Right renal cortex interstitium (tissue), 3 donors: ENCODE data around the gene SMYD2. TPM values are rescaled to one million over a fixed set of nuclear protein-coding genes. Genes with fewer than 3 reads are reported as not detected.

ENCODE experiments used
- DNase-seq, 3 donors: peaks; one replicate each; pipeline ENCODE4 v3.0.0-alpha.2; 2013; ENCODE audit warnings: low read depth in 3 of 3, low spot score in 2 of 3
- polyA plus RNA-seq, 3 donors: library from polyadenylated mRNA; unstranded; fragments of 120-200 nt; gene quantifications; one replicate each; pipeline ENCODE4 v1.2.1, GENCODE V29; 2013; ENCODE audit not compliant: insufficient read length in 3 of 3

Gene SMYD2
- polyA plus RNA-seq, 3 donors: 42.3 to 46.5 (median 44.3) TPM

DNA sequence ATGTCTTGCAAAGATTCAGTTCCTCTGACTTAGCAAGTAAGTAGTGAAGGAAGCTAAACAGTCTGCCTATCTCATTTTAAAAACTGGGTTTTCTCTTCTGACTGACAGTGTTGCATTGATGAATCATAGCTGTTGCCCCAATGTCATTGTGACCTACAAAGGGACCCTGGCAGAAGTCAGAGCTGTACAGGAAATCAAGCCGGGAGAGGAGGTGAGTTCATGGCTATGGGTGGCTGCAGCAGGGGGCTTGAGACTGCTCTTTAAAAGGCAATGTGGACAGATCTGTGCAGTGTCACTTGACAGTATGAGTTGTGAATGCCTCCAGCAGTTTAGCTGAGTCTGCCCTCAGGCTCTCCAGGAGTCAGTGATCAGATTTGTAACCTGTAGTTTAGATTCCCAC is 46.6 kb downstream of the SMYD2 start:
- DNase-seq: no peak

DNA sequence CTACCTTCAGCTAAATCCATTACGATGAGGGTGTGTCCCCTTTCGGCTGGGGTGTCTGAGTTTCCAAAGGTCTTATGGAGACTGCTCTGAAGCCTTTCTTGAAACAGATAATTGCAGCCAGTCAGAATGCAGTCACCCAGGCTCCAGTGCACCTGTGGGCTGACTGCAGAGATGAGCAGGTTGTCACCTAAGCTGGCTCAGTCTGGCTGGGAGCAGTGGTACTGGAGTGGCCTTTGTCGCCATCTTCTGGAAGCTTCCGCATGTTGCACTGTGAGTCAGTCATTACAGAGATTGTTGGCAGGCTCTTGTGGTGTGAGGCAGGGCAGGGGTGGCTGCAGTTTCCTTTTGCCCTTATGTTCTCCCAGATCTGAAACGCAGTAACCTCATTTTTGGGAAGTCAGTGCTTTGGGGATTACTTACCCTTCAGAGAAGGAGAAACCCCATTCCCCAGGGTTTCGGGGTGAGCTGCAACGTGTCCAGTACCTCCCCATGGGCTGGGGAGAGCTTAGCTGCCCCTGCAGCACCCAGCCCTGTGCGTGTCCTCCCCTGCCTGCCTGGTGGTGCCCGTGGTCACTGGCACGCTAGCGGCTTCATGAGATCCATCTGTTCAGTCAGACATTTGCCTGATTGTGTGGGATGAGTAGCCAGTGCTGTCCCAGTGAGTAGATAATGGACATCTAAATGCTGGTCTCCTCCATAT is 48.0 kb downstream of the SMYD2 start:
- DNase-seq: peak in 2 of 3 donors; percentile 47 to 62

DNA sequence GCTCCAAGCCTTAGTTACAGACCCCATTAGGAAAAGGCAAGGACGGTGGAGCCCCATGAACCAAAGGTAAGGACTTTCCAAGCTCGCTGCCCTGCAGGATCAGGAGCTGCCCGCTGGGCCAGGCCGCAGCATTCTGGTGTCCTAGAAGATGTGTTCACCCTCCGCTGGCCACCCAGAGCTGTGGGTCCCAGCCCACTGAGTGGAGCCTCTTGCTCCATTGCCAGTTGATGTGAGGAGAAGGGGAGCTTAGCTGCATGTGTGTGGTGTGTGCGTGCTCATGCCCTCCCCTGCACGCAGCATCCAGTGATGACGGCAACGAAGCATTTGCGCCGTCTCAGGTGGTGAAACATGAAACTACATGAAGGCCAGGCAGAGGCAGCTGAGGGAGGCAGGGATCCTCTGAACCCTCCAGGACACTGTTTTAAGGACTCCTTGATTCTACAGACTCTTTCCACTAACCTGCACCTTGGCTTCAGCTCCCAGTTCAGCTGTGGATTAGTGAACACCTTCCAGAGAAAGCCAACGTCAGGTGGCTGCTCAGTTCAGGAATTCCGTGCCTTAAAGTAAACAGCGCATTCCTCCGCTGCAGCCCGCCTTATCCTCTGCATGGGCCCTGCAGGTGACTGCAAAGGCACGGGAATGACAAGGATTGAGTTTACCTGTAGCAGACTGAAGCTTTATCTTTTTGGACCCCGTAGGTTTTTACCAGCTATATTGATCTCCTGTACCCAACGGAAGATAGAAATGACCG is 48.7 kb downstream of the SMYD2 start:
- no peak for DNase-seq

DNA sequence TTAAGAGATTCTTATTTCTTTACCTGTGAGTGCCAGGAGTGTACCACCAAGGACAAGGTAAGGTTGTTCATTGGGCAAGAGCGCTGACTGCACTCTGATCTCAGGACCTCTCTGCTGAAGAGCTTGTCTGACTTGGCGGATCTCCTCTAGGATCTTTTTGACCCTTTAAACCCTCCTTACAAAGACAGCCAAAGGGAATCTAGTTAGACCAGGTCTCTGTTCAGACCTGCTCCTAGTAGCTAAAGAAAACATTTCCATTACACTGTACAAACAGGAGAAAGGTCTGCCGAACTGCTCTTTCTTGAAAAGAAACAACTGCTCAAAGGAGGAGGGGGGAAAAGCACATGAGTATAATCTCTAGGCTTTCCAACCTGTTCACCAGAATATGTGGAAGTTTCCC is 49.3 kb downstream of the SMYD2 start:
- no peak for DNase-seq

DNA sequence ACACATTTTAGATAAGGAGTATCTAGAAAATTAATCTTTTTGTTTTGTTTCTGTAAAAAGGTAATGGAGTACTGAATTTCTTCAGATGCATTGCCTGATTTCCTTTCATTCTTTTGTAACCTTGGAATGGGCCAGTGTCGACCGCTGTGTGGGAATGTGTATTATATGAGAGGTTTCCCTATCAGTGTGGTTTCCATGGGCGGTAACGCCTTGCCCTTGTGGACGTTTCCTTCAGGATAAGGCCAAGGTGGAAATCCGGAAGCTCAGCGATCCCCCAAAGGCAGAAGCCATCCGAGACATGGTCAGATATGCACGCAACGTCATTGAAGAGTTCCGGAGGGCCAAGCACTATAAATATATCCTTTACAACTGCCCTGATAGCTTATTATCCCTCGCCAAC is 49.8 kb downstream of the SMYD2 start:
- no peak for DNase-seq

DNA sequence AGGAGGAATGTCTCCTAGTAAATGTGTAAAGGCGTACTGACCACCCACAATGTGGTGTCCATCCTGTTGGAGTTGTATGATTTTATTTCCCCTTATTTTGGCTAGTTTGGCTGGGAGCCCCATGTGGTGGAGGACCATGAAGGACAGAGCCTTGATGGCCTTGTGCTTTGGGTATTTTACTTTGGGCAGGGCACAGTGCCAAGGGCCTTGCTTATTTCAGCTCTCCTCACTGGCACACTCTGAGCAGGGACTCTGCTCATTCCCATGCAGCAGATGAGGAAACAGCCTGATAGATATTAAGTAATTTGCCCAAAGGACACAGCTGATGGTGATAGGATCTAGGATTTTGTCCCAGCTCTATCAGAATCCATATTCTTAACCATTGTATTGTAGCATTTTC is 50.2 kb downstream of the SMYD2 start:
- DNase-seq: no peak

DNA sequence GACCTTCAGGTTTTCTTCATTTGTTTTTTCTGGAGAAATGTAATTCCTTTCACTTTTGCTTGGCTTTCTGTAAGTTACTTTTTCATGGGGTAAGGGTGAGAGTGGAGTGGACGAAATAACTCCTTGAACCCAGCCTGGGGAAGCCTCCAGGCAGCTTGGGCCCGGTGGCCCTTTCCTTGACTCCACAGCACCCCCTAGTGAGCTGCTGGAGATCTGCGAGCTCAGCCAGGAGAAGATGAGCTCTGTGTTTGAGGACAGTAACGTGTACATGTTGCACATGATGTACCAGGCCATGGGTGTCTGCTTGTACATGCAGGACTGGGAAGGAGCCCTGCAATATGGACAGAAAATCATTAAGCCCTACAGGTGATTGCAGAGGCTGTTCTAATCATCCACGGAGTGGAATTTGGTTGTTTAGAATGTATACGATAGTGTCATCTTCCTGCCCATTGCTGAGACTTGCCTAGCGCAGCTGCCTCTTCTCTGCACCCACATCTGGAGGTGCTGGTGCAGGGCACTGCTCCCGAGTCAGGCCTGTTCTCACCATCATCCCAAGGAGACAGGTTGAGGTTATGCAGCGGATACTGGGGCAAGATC is 51.0 kb downstream of the SMYD2 start:
- no peak for DNase-seq

DNA sequence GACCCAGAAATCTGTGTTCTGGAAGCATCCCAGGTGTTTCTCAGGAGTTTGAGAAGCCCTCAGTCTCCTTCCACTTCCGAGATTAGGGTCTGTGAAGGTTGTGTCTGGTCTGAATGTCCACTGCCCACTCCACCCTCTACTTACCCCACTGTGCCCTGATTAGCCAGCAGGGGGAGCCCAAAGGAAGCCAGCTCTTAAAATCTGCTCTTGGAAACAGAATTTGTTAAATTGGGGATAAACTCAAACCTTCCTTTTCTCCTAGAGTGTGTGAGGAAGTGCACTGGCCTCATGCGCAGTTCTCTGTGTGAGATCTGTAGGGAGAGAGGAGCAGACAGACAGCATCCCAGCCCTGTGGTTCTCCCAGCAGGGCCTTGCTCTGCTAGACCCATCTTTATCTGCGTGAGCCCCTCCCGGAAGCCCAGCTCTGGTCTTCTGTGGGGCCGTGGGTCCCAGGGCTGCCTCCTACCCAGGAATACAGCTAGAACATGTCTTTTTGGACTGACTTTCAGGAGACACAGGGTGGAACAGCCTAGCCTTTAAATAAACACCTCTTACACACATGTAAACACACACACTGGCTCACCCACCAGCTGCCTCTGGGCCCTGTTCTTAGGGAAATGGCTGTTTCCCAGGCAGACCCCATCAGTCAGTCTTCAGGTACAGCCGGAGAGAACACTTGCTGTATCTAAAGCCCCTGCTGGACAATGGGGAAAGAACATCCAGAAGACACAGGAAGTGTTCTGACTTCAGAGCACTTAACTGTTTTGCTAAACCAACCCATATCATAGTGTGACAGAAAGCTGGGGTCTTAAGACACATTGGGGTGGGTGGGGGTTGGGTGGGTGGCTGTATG is 52.2 kb downstream of the SMYD2 start:
- DNase-seq: peak in 1 of 3 donors; percentile 27

DNA sequence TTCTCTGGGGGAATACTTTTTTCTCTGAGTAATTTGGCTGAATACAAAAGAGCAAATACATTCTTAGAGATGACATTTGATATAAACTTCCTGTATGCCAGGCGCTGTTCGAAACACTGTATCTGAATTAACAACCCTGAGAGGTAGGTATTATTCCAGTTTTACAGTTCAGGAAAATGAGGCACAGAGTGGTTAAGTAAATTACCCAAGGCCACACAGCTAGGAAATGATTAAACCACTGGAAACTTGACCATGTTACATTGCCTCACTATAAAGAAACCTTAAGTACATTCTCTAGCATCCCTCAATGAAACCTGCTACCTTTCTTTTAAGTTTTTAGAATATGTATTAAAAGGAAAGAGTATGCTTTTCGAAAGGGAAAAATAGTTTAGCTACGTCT is 54.6 kb downstream of the SMYD2 start:
- no peak for DNase-seq

DNA sequence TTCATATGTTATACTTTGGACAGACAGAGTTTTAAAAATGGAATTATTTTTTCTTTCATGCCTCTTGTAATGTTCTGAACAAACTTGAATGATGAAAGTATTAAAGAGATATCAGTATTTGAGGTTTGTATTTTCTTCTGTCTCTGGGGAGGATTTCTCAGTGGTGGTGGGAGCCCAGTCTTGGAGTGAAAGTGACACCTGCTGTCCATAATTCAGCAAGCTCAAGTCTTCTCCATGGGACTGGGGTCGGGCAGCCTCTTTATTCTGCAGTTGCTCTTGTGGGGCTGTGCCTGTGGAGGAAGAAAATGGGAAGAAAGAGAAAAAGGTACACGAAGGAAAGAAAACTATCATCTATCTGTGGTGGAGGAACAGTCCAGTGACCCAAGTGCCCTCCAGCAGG is 56.1 kb downstream of the SMYD2 start:
- no peak for DNase-seq

DNA sequence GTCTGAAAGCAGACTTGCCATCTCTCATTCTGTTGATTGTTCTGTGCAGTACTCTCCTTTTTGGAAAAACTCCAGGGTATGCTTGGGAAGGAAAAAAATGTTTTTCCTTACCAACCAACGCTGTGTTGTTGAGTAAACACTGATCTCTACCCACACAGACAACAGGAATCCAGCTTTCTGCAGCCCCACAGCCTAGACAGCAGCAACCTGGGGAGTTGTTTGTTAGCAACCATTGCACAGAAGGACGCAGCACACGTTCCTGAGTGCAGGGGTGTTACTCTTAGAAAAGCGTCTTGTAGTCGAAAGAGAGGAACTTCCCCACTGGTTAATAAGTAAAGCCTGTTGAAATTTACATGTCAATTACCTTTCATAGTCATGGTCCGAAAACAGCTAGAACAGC is 56.6 kb downstream of the SMYD2 start:
- no peak for DNase-seq

DNA sequence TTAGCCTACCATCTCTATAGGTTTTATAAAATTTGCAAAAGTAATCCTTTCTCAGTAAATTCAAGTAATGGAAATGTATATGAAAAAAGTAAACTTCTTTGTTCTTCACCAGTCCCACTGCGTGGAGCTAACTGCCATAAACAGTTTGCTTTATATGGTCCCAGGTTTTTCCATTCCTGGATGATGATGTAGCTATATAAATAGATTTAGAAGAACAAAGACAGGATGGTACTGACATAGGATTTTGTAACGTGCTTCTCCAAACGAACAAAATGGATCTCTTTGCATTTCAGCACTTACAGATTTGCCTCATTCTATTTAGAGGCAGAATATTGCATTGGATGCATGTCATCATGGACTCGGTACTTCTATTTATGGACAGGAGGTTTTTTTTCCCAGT is 57.3 kb downstream of the SMYD2 start:
- no peak for DNase-seq

DNA sequence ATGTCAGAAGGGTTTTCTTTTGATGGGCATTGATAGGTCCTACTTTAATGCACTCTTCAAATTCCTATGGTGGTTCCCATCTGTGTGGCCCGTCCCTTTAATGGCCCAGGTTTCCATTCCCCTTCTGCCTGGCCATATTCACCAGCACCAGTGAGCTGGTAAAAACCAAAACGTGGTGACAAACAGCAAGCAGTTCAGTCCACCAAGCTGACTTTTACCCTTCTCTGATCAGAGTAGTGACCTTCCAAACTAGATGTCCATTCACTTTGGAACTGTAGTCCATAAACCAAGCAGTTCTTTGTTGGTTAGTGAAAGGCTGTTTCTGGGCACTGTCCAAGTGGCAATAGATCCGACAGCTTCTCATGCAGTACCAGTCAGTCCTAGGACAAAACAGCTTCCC is 60.5 kb downstream of the SMYD2 start:
- no peak for DNase-seq

DNA sequence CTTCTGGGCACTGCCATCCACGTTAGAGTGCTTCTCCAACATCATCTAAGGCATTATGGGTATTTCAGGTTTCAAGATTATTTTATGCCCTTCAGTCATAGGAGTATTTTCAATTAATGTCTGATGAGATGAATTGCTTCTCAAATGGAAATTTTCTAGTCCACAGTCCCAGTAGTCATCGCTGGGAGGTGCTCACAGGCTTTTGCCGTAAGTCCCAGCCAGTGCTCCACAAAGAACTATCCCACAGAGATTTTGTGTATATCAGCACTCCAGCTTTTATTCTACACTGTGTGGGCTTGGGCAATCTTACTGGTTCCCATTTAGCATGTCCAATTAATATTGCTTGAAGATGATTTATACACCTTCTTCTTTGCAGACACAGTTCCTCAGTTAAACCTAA is 61.0 kb downstream of the SMYD2 start:
- no peak for DNase-seq

DNA sequence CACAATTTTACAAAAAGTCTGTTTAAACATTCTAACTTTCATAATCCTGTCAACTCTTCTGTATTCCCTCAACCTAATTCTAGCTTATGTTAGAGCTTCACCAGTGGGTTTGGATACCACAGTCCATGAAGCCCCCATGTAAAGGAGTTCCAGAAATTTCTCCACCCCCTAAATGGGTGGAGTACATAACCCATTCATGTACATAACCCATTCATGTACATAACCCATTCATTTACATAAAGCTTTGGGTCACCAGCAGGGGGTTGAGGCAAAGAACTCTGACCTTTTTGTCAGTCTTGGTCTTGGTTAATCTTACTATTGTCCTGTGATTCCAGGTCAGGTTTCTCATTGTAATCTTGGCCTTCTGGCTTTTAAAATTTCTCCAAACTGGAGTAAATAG is 61.6 kb downstream of the SMYD2 start:
- no peak for DNase-seq

DNA sequence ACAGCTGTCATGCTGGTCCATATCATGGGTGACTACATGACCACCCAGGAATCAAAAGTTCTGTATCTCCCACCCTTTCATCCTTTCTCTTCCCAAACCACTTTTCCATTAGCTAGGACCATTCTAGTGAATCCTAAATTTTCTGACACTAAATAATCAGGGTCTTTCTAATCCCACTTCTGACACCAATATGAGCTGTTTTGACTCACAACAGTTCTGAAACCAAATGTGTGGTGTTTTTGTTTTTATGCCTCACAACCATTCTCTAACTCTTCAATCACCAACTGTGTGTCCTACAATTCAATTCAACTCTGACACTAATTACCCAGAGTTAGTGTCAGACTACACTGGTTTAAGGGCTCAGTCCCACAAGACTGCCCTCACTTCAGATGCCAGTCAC is 63.9 kb downstream of the SMYD2 start:
- DNase-seq: no peak

DNA sequence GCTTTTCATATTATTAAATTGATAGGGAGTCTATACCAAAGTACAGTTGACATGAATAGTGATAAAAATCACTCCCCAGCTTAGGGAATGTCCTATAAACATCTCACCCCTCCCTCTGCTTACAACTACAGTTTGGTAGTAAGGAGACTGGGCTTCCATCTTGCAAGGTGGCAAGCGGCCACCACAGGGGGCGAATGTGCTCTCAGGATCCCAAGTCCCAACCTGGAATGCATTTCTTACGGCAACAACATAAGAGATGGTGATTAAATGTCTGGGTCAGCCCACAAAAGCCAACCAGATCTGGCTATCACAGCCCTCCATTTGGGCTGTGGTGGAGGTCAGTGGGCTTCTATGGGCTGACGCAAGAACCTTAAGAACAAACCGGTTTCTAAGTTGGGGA is 68.0 kb downstream of the SMYD2 start:
- DNase-seq: no peak

DNA sequence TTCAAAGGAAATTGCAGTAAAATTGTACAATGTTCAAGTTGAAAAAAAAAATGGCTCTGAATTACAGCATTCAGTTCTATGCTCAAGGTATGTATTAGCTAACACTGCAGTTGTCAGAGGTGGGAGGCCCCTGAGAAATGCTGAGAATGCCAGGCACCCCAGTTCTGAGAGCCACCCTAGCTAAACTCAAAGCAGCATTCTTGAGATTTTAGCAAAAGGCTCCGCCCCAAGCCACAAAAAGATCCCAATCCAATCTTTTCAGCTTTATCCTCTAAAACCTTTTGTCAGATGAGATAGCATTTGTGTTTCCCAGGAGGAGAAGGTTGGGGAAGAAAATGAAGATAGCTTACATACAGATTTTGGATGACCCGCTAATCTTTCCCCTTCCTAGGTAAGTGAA is 68.8 kb downstream of the SMYD2 start:
- DNase-seq: no peak

DNA sequence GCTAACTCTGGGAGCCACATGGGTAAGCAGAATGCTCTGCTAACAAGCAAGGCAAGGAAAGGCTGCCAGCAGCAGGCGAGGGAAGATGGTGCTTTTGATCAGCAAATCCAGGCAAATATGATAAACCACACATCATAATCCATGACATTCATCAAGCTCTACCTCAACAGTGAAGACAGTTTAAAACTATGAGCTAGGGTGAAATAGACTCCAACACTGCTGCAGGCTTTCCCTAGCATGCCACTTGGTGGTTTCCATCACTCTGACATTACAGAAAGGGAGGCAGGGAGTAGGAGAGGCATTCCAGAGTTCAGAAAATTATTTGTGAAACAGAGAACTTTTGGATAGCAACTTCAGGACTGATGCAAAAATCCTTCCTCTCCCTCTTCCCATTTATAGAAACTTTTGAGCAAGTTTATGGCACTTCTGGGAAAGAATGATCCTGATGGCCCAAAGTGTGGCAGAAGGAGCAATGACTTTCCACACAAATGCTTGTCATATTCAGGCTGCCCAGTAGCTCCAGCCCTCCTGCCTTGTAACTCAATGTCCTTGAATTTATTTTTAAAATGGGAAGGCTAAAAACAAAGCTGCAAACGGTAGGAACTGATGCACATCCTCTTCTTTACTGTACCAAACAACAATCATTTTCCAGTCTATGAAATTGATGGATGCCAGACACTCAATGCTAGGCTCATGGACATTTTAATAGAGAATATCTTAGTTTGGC is 70.8 kb downstream of the SMYD2 start:
- no peak for DNase-seq

DNA sequence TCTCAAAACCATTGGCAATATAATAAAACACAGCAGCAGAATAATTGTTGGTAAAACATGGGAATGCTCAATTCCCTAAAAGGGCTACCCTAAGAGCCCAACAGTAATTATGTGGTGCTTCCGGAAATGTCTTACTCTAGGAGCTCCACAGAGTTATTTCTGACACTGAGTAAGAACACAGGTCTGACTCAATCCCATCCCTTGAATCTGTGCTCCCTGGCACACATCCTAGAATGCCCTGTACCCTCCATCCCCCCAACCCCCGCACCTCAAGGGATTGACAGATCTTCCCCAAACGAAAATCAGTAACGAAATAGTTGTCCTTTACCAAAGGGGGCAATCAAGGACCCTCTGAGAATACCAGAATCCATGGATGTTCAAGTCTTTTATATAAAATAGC is 71.9 kb downstream of the SMYD2 start:
- no peak for DNase-seq
